GM21360 (cell line): ENCODE measurements around the gene EPB41L5.
"Not testable (repeated sequence)": the region's sequence is repeated elsewhere in the genome, so short reads cannot be mapped to it uniquely, and the experiment has no call there.

Source experiments
- ATAC-seq: cut with Tn5 transposase; IDR thresholded peaks from one replicate; pipeline ENCODE4 v1.9.1; 2021; ENCODE audit warnings: mild to moderate bottlenecking, moderate library complexity; ENCODE audit not compliant: unreplicated experiment

Gene EPB41L5

GRCh38 chr2:120029672-120030640, 17.1 kb downstream of the EPB41L5 start:
- ATAC-seq, result no peak

- no peak for ATAC-seq
Observed at GRCh38 chr2:120032297-120032696, 19.4 kb downstream of the EPB41L5 start.

- no peak for ATAC-seq
Observed at GRCh38 chr2:120034027-120034426, 21.1 kb downstream of the EPB41L5 start.

GRCh38 chr2:120034621-120035020, 21.7 kb downstream of the EPB41L5 start:
- ATAC-seq, result no peak

GRCh38 chr2:120036145-120036544, 23.3 kb downstream of the EPB41L5 start:
- ATAC-seq, result no peak

- ATAC-seq, result no peak
Observed at GRCh38 chr2:120037995-120038541, 25.2 kb downstream of the EPB41L5 start.

GRCh38 chr2:120042359-120042758, 29.5 kb downstream of the EPB41L5 start:
- ATAC-seq, result no peak

GRCh38 chr2:120044336-120044735, 31.5 kb downstream of the EPB41L5 start:
- ATAC-seq, result no peak

- not testable (repeated sequence) for ATAC-seq
Observed at GRCh38 chr2:120045775-120046174, 32.9 kb downstream of the EPB41L5 start.

GRCh38 chr2:120046252-120046651, 33.4 kb downstream of the EPB41L5 start:
- ATAC-seq, result not testable (repeated sequence)

- ATAC-seq, result no peak
Observed at GRCh38 chr2:120052597-120052996, 39.7 kb downstream of the EPB41L5 start.

- no peak for ATAC-seq
Observed at GRCh38 chr2:120053891-120054290, 41.0 kb downstream of the EPB41L5 start.

GRCh38 chr2:120059483-120059882, 46.6 kb downstream of the EPB41L5 start:
- ATAC-seq, result no peak

- ATAC-seq, result no peak
Observed at GRCh38 chr2:120060088-120060623, 47.3 kb downstream of the EPB41L5 start.

- ATAC-seq, result no peak
Observed at GRCh38 chr2:120064664-120065063, 51.8 kb downstream of the EPB41L5 start.

GRCh38 chr2:120066800-120067547, 54.1 kb downstream of the EPB41L5 start:
- ATAC-seq, result no peak

GRCh38 chr2:120068040-120068658, 55.3 kb downstream of the EPB41L5 start:
- ATAC-seq, result not testable (repeated sequence)

- no peak for ATAC-seq
Observed at GRCh38 chr2:120075545-120075944, 62.7 kb downstream of the EPB41L5 start.

GRCh38 chr2:120077896-120078295, 65.0 kb downstream of the EPB41L5 start:
- no peak for ATAC-seq

GRCh38 chr2:120079647-120080046, 66.8 kb downstream of the EPB41L5 start:
- no peak for ATAC-seq

GRCh38 chr2:120091436-120091835, 78.6 kb downstream of the EPB41L5 start:
- ATAC-seq, result no peak
